ENCODE data around the gene PARM1.

DNA sequence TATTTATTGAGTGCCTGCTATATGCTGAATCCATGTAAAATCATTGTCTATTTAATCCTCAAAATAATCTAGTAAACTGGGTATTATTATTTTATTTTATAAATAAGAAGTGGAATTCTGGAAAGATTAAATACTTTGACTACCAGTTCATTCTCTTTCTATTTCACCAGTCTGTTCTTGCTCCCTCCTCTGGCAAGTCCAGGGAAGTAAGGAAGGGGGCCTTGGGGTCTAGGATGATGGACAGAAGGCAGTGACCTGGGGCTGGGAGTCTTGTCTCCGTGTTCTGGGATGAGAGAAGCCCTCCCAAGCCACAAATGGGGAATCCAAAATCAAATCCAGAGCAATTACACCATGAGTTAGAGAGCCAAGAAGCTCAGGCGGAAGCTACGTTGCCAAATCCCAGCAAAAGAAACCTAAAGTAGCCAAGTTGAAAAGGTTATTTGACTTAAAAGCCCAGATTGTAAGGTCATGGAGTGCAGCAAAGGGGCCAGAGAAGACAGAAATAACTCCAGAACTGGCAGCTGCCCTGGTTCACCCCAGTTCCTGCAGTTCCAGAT lies 28.3 kb upstream of the PARM1 start:
- TF ChIP-seq, protein P1, sequence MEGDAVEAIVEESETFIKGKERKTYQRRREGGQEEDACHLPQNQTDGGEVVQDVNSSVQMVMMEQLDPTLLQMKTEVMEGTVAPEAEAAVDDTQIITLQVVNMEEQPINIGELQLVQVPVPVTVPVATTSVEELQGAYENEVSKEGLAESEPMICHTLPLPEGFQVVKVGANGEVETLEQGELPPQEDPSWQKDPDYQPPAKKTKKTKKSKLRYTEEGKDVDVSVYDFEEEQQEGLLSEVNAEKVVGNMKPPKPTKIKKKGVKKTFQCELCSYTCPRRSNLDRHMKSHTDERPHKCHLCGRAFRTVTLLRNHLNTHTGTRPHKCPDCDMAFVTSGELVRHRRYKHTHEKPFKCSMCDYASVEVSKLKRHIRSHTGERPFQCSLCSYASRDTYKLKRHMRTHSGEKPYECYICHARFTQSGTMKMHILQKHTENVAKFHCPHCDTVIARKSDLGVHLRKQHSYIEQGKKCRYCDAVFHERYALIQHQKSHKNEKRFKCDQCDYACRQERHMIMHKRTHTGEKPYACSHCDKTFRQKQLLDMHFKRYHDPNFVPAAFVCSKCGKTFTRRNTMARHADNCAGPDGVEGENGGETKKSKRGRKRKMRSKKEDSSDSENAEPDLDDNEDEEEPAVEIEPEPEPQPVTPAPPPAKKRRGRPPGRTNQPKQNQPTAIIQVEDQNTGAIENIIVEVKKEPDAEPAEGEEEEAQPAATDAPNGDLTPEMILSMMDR (conservative IDR thresholded peaks at IDR 0.05): no peak
- no peak for TF ChIP-seq ZFX (IDR thresholded peaks at IDR 0.05)
